GM23248 (cell line): ENCODE results near the gene TMCO4.

Experiments used
- EZH2 ChIP-seq: fragments of 200-600 bp; sonication (generic); IDR thresholded peaks from 2 replicates; pipeline ENCODE4 v1.6.1; 2018; ENCODE audit warnings: antibody characterized with exemption, mild to moderate bottlenecking; ENCODE audit not compliant: insufficient read depth, poor library complexity, severe bottlenecking
- EZH2phosphoT487 ChIP-seq: fragments of 200-600 bp; sonication (generic); IDR thresholded peaks from 2 replicates; pipeline ENCODE4 v1.6.1; 2018; ENCODE audit warnings: antibody characterized with exemption, moderate library complexity, mild to moderate bottlenecking, low read depth; ENCODE audit not compliant: insufficient read depth

DNA sequence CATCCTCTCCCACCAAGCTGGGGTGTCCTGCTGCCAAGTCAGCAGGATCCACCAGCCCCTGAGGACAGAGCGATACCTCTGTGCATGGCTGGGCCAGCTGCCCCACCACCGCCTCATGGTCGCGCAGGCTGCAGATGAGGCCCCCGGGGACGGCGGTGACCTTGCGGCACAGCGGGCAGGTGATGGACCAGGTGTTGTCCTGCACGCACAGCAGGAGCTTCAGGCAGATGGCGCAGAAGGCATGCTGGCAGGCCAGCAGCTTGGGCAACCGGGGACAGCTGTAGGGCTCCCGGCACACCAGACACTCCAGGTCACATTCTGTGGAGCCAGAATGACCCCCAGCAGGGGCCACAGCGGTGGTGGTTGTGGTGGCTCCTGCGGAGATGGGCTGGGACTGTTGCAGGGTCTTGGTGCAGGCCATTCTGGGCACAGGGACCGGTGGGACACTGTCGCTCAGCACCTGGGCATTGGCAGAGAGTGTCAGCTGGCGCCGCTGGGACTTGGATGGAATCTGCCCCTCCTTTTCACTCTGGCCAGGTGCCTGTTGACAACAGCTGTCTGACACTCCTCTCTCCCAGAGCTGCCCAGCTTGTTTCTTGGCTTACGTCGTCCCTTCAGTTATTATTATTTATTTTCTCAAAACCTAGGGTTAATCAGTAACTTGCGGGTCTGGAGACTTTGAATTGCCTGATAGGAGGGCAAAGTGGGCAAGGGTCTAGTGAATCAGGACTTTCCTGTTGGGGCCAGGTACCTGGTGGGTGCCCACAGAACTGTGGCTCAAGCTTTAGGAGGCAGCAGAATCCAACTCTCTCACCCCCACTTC lies 15.2 kb upstream of the TMCO4 start, which contains the start of gene RNF186:
- TF ChIP-seq EZH2 (no peak), EZH2phosphoT487 (no peak)
